IMR-90 (cell line): ENCODE data around the gene RFX5. TPM values are rescaled to one million over a fixed set of nuclear protein-coding genes. Genes with fewer than 3 reads are reported as not detected.
A peak's percentile ranks its signal among the peaks of the same experiment; 100 is the strongest.

Source experiments
- ATAC-seq: fragments of 200-7000 bp; cut with Tn5 transposase; 2 replicates; pipeline ENCODE4 v1.9.1; 2020; ENCODE audit warnings: low read depth, mild to moderate bottlenecking, moderate library complexity
- BruUV-seq: library from RNA; stranded (reverse); fragments of 400-500 nt; replicated peaks from 2 replicates; lab custom pipeline; 2021; lab: Mats Ljungman, UMichigan
- CTCF ChIA-PET: fragments of 300-600 bp; formaldehyde crosslinking; extraction: SDS; loops from one replicate; lab custom pipeline; 2021; ENCODE audit warnings: antibody characterized with exemption; lab: Yijun Ruan, JAX
- POLR2A ChIA-PET: fragments of 300-600 bp; sonication (Branson Sonifier 250); formaldehyde crosslinking; loops from one replicate; lab custom pipeline; 2022; ENCODE audit warnings: antibody characterized with exemption; ENCODE audit not compliant: unreplicated experiment; lab: Charles Lee
- DNase-seq: peaks from one replicate; pipeline ENCODE4 v3.0.0; 2013
- H2AFZ ChIP-seq: replicated peaks from 2 replicates; pipeline ENCODE3; 2013; ENCODE audit warnings: low read length, mild to moderate bottlenecking; ENCODE audit not compliant: poor library complexity
- H2AK5ac ChIP-seq: 2 replicates; pipeline ENCODE4 v1.6.1; 2013; ENCODE audit warnings: low read depth, low read length, inconsistent platforms
- H2AK9ac ChIP-seq: replicated peaks from 2 replicates; pipeline ENCODE3; 2013; ENCODE audit warnings: mild to moderate bottlenecking, low read depth, low read length, moderate library complexity; ENCODE audit not compliant: poor library complexity
- H2BK120ac ChIP-seq: 2 replicates; pipeline ENCODE4 v1.6.1; 2013; ENCODE audit warnings: low read depth, low read length, inconsistent platforms
- H2BK15ac ChIP-seq: 3 replicates; pipeline ENCODE4 v1.6.1; 2013; ENCODE audit warnings: low read depth, low read length, inconsistent platforms
- H2BK20ac ChIP-seq: 2 replicates; pipeline ENCODE4 v1.6.1; 2013; ENCODE audit warnings: low read depth, mild to moderate bottlenecking, inconsistent platforms, low read length, moderate library complexity
- H2BK5ac ChIP-seq: 2 replicates; pipeline ENCODE4 v1.6.1; 2013; ENCODE audit warnings: mild to moderate bottlenecking, low read depth, low read length, inconsistent platforms; ENCODE audit not compliant: poor library complexity, severe bottlenecking
- H3K14ac ChIP-seq: replicated peaks from 2 replicates; pipeline ENCODE4 v1.6.1; 2013; ENCODE audit warnings: low read depth, low read length, inconsistent platforms
- H3K18ac ChIP-seq: 2 replicates; pipeline ENCODE4 v1.6.1; 2013; ENCODE audit warnings: low read depth, low read length, control low read depth
- H3K23ac ChIP-seq: 2 replicates; pipeline ENCODE4 v1.6.1; 2013; ENCODE audit warnings: low read depth, low read length, inconsistent platforms
- H3K27ac ChIP-seq: 2 replicates; pipeline ENCODE4 v1.5.1; 2013; ENCODE audit warnings: mild to moderate bottlenecking, control low read depth, low read length; ENCODE audit not compliant: insufficient read depth
- H3K27me3 ChIP-seq: 2 replicates; pipeline ENCODE4 v1.6.1; 2013; ENCODE audit warnings: low read length; ENCODE audit not compliant: control insufficient read depth, insufficient read depth
- H3K36me3 ChIP-seq: 2 replicates; pipeline ENCODE4 v1.6.1; 2013; ENCODE audit warnings: low read length, mixed read lengths; ENCODE audit not compliant: control insufficient read depth, insufficient read depth
- H3K4ac ChIP-seq: 2 replicates; pipeline ENCODE4 v1.6.1; 2013; ENCODE audit warnings: low read depth, low read length, inconsistent platforms
- H3K4me1 ChIP-seq: 2 replicates; pipeline ENCODE4 v1.6.1; 2013; ENCODE audit warnings: low read length, mixed read lengths; ENCODE audit not compliant: control insufficient read depth, insufficient read depth
- H3K4me2 ChIP-seq: 2 replicates; pipeline ENCODE4 v1.6.1; 2013; ENCODE audit warnings: low read depth, mild to moderate bottlenecking, control low read depth, low read length, moderate library complexity
- H3K4me3 ChIP-seq: 2 replicates; pipeline ENCODE4 v1.5.1; 2013; ENCODE audit warnings: low read depth, mild to moderate bottlenecking, control low read depth, low read length, moderate library complexity; ENCODE audit not compliant: insufficient read depth
- H3K56ac ChIP-seq: 2 replicates; pipeline ENCODE4 v1.6.1; 2013; ENCODE audit warnings: low read length, inconsistent platforms; ENCODE audit not compliant: insufficient read depth; ENCODE audit errors: extremely low read depth
- H3K79me1 ChIP-seq, 2 experiments: 2 replicates each; pipeline ENCODE4 v1.6.1; 2013; ENCODE audit warnings: low read length in 2 of 2, inconsistent platforms in 1 of 2, low read depth in 1 of 2
- H3K9ac ChIP-seq: 2 replicates; pipeline ENCODE4 v1.6.1; 2013; ENCODE audit warnings: low read depth, low read length, control low read depth
- H3K9me1 ChIP-seq: 2 replicates; pipeline ENCODE4 v1.6.1; 2013; ENCODE audit warnings: low read length, inconsistent platforms; ENCODE audit not compliant: insufficient read depth
- H3K9me3 ChIP-seq: 2 replicates; pipeline ENCODE4 v1.6.1; 2013; ENCODE audit warnings: low read length; ENCODE audit not compliant: control insufficient read depth, insufficient read depth
- H4K20me1 ChIP-seq: 2 replicates; pipeline ENCODE4 v1.6.1; 2013; ENCODE audit warnings: low read length, inconsistent platforms; ENCODE audit not compliant: insufficient read depth
- H4K5ac ChIP-seq: 2 replicates; pipeline ENCODE4 v1.6.1; 2013; ENCODE audit warnings: mild to moderate bottlenecking, low read depth, low read length, control low read depth
- H4K8ac ChIP-seq, 2 experiments: 2 replicates each; pipeline ENCODE4 v1.6.1; 2013; ENCODE audit warnings: low read depth in 2 of 2, low read length in 2 of 2, control low read depth in 1 of 2, inconsistent platforms in 1 of 2
- H4K91ac ChIP-seq: 2 replicates; pipeline ENCODE4 v1.6.1; 2013; ENCODE audit warnings: low read depth, low read length, inconsistent platforms; ENCODE audit not compliant: insufficient read depth
- CEBPB ChIP-seq: IDR thresholded peaks from 2 replicates; pipeline ENCODE4 v1.6.1; 2012; ENCODE audit warnings: low read depth, low read length, improper control_type of control experiment
- CHD1 ChIP-seq: IDR thresholded peaks from 2 replicates; pipeline ENCODE4 v1.6.1; 2012; ENCODE audit warnings: low read depth, low read length, improper control_type of control experiment
- MAZ ChIP-seq: IDR thresholded peaks from 2 replicates; pipeline ENCODE4 v1.6.1; 2012; ENCODE audit warnings: low read depth, mild to moderate bottlenecking, low read length, improper control_type of control experiment, moderate library complexity, borderline replicate concordance
- WGBS, 2 experiments: methylation state at CpG; one replicate each; pipeline versions ENCODE4 v1.1.5 to v1.1.7; 2013; ENCODE audit warnings: missing lambda C conversion rate in 2 of 2; ENCODE audit not compliant: insufficient read length in 1 of 2; ENCODE audit errors: extremely low coverage in 2 of 2; 5-methylcytosine and 5-hydroxymethylcytosine counted together
- dilution Hi-C: fragments of 300-500 bp; cut with HindIII; formaldehyde crosslinking; loops from one replicate; pipeline ENCODE4 v1.14.3; 2018; ENCODE audit warnings: low sequenced_read_pairs; ENCODE audit not compliant: unreplicated experiment
- in situ Hi-C: fragments of 300-500 bp; cut with MboI; formaldehyde crosslinking; loops from 3 replicates; pipeline ENCODE4 v1.14.3; 2019; ENCODE audit warnings: low sequenced_read_pairs, inconsistent platforms, mixed read lengths
- intact Hi-C: fragments of 100-400 bp; cut with micrococcal nuclease; formaldehyde crosslinking; loops from 2 replicates; pipeline ENCODE4 v1.10.0; 2022
- polyA plus RNA-seq, 3 experiments: library from polyadenylated mRNA; depleted of rRNA; stranded (reverse); fragments of >200 nt; gene quantifications; 2 replicates each; pipeline ENCODE4 v1.2.3, GENCODE V29; 2012; ENCODE audit warnings: low replicate concordance in 1 of 3
- total RNA-seq: library from RNA; depleted of rRNA; stranded (reverse); fragments of >200 nt; gene quantifications from 2 replicates; pipeline ENCODE4 v1.2.3, GENCODE V29; 2012

RFX5 gene
- total and polyA plus RNA-seq, 2 of the 4 experiments (the other 2 are of a cell fraction) = 29.3 to 44.4 TPM

- BruUV-seq = TSS peak; percentile 63
- peak overlapping the region; percentile 40 for H4K91ac ChIP-seq
- H3K27me3 ChIP-seq = no peaks in the 10 kb centered on the region
Observed at GRCh38 chr1:151326619-151327222, 20.3 kb downstream of the RFX5 start.

More at GRCh38 chr1:151326619-151327222, 20.3 kb downstream of the RFX5 start:
- H2BK5ac ChIP-seq = peak overlapping the region; percentile 92
- peak overlapping the region; percentile 53 for H3K18ac ChIP-seq
- peak overlapping the region; percentile 87 for H2AK9ac ChIP-seq
- peaks cover 17% of the 10 kb centered on the region for H4K20me1 ChIP-seq
- H3K4ac ChIP-seq = peak overlapping the region; percentile 88
- peak; percentile 54 for ATAC-seq
- H2AFZ ChIP-seq = peak overlapping the region; percentile 75
- WGBS, 2 experiments = 3% methylated on average over 4 of the region's 12 CpGs; no CpG with 5 or more reads in 1 of the 2 experiments
- peaks cover 16 to 53% of the 10 kb centered on the region in 2 experiments for H3K79me1 ChIP-seq
- H2BK120ac ChIP-seq = peak overlapping the region; percentile 50
- peak overlapping the region; percentile 38; the same call in 1 of the 2 replicates for H2BK20ac ChIP-seq
- peak overlapping the region; percentile 88 for H3K4me3 ChIP-seq
- H3K56ac ChIP-seq = peak overlapping the region; percentile 99
- H3K9ac ChIP-seq = peak overlapping the region; percentile 90
- CTCF ChIA-PET = interaction anchor here (1.3 to 1.8 kb wide), 3 partner anchors 13 to 26 kb away, joined by 5 to 9 read pairs (median 5); no protein-coding TSS in a partner anchor
- H3K4me1 ChIP-seq = peaks cover 9% of the 10 kb centered on the region
- peaks cover 15% of the 10 kb centered on the region for H3K36me3 ChIP-seq
- in situ Hi-C loops (no loop called here), intact Hi-C loops (loop anchor here (1.0 to 10.0 kb wide), 2 partner anchors 15 to 218 kb away; partner anchors contain the start of gene TUFT1), dilution Hi-C loops (no loop called here)
- peak overlapping the region; percentile 84 for H3K14ac ChIP-seq
- peak; percentile 49 for DNase-seq
- H3K9me1 ChIP-seq = peaks cover 12% of the 10 kb centered on the region
- H2BK15ac ChIP-seq = 0 out of 3 replicates have a peak overlapping the region, but pooled peaks have one; percentile 29
- H3K4me2 ChIP-seq = peak overlapping the region; percentile 100
- H2AK5ac ChIP-seq = peak overlapping the region; percentile 89
- peak overlapping the region; percentile 88 for H3K27ac ChIP-seq
- H4K8ac ChIP-seq = peak overlapping the region; percentile 65 to 97; a peak in 3 of 4 replicates
- no peaks in the 10 kb centered on the region for H3K9me3 ChIP-seq
- peak overlapping the region; percentile 36 for H4K5ac ChIP-seq
- peak overlapping the region; percentile 82 for H3K23ac ChIP-seq
- POLR2A ChIA-PET = interaction anchor here (0.6 to 1.6 kb wide), 6 partner anchors 13 to 23 kb away, joined by 3 to 4 read pairs (median 4); no protein-coding TSS in a partner anchor
- TF ChIP-seq CHD1 (0 out of 2 replicates have a peak, but pooled peaks have one; percentile 5), MAZ (peak; percentile 45), CEBPB (no peak)
